SK-N-SH (cell line): ENCODE data around the gene OR4K5. TPM values are rescaled to one million over a fixed set of nuclear protein-coding genes. Genes with fewer than 3 reads are reported as not detected.

Source experiments
- CTCF ChIA-PET: fragments of 300-600, 350-600 bp; formaldehyde crosslinking; extraction: SDS; loops from one replicate; lab custom pipeline; 2021; lab: Yijun Ruan, JAX
- POLR2A ChIA-PET: fragments of 350-600 bp; sonication (Branson Sonifier 250); formaldehyde crosslinking; extraction: SDS; loops from one replicate; lab custom pipeline; 2020; ENCODE audit warnings: antibody characterized with exemption, inconsistent platforms; lab: Yijun Ruan, JAX
- DNase-seq: peaks from one replicate; pipeline ENCODE4 v3.0.0; 2012
- H2AFZ ChIP-seq: fragments of 200-600 bp; sonication (generic); 2 replicates; pipeline ENCODE4 v1.8.1; 2016; ENCODE audit warnings: antibody characterized with exemption, mild to moderate bottlenecking, low read depth
- H3F3A ChIP-seq: fragments of 200-600 bp; sonication (generic); replicated peaks from 2 replicates; pipeline ENCODE3; 2016; ENCODE audit warnings: antibody characterized with exemption, mild to moderate bottlenecking; ENCODE audit not compliant: insufficient read depth
- H3K27ac ChIP-seq, 2 experiments: fragments of 200-500 bp in 1 of 2; fragments of 200-600 bp in 1 of 2; sonication (Bioruptor generic) in 1 of 2; sonication (generic), shearing (Covaris generic) in 1 of 2; 2 replicates each; pipeline versions ENCODE4 v1.5.1 to v1.6.1; 2014 to 2016; ENCODE audit warnings: low read depth in 2 of 2, inconsistent platforms in 1 of 2, low read length in 1 of 2, mild to moderate bottlenecking in 1 of 2, mixed read lengths in 1 of 2
- H3K27me3 ChIP-seq: fragments of 200-600 bp; sonication (generic), shearing (Covaris generic); 2 replicates; pipeline ENCODE4 v1.6.1; 2016; ENCODE audit warnings: mixed run types; ENCODE audit not compliant: insufficient read depth
- H3K36me3 ChIP-seq, 2 experiments: fragments of 200-500 bp in 1 of 2; fragments of 200-600 bp in 1 of 2; sonication (Bioruptor generic) in 1 of 2; sonication (generic) in 1 of 2; replicated peaks in 1 of 2; 2 replicates each; pipeline versions ENCODE3 to v1.5.1; 2014 to 2016; ENCODE audit warnings: low read length in 1 of 2, mild to moderate bottlenecking in 1 of 2; ENCODE audit not compliant: insufficient read depth in 2 of 2, control insufficient read depth in 1 of 2
- H3K4me1 ChIP-seq, 2 experiments: fragments of 200-500 bp in 1 of 2; fragments of 200-600 bp in 1 of 2; sonication (Bioruptor generic) in 1 of 2; sonication (generic), shearing (Covaris generic) in 1 of 2; 2 replicates each; pipeline versions ENCODE4 v1.5.1 to v1.6.1; 2014 to 2016; ENCODE audit warnings: low read depth in 1 of 2, low read length in 1 of 2, mixed run types in 1 of 2; ENCODE audit not compliant: insufficient read depth in 2 of 2, control insufficient read depth in 1 of 2
- H3K4me2 ChIP-seq: fragments of 200-600 bp; sonication (generic), shearing (Covaris generic); 2 replicates; pipeline ENCODE4 v1.6.1; 2017; ENCODE audit warnings: mixed run types
- H3K4me3 ChIP-seq, 2 experiments: fragments of 200-500 bp in 1 of 2; fragments of 200-600 bp in 1 of 2; sonication (Bioruptor generic) in 1 of 2; sonication (generic), shearing (Covaris generic) in 1 of 2; 2 replicates each; pipeline versions ENCODE4 v1.5.1 to v1.8.1; 2014 to 2016; ENCODE audit warnings: low read depth in 2 of 2, inconsistent platforms in 1 of 2, low read length in 1 of 2, mild to moderate bottlenecking in 1 of 2, mixed read lengths in 1 of 2, moderate library complexity in 1 of 2
- H3K79me2 ChIP-seq: fragments of 200-600 bp; sonication (generic); 2 replicates; pipeline ENCODE4 v1.8.1; 2017; ENCODE audit warnings: mild to moderate bottlenecking; ENCODE audit not compliant: insufficient read depth
- H3K9ac ChIP-seq: fragments of 200-600 bp; sonication (generic); 2 replicates; pipeline ENCODE4 v1.6.1; 2017; ENCODE audit warnings: mixed run types
- H3K9me2 ChIP-seq: fragments of 200-600 bp; sonication (generic); 2 replicates; pipeline ENCODE4 v1.6.1; 2017; ENCODE audit warnings: mixed run types
- H3K9me3 ChIP-seq: fragments of 200-600 bp; sonication (generic); 2 replicates; pipeline ENCODE4 v1.6.1; 2017; ENCODE audit warnings: mixed run types, mild to moderate bottlenecking, moderate library complexity
- H4K20me1 ChIP-seq: fragments of 200-600 bp; sonication (generic); 2 replicates; pipeline ENCODE4 v1.6.1; 2017; ENCODE audit warnings: mild to moderate bottlenecking, mixed run types; ENCODE audit not compliant: insufficient read depth
- CHD2 ChIP-seq: fragments of 150-350 bp; IDR thresholded peaks from 2 replicates; pipeline ENCODE4 v1.6.1; 2018; ENCODE audit warnings: low read length; ENCODE audit not compliant: partially characterized antibody
- ELF1 ChIP-seq: IDR thresholded peaks from 2 replicates; pipeline ENCODE4 v1.4.0; 2012
- EP300 ChIP-seq, 2 experiments: IDR thresholded peaks; 2 replicates each; pipeline versions ENCODE4 v1.4.0 to v1.6.1; 2012; ENCODE audit warnings: borderline replicate concordance in 1 of 2, low read depth in 1 of 2, low read length in 1 of 2
- EZH2phosphoT487 ChIP-seq: fragments of 200-600 bp; sonication (generic); IDR thresholded peaks from 2 replicates; pipeline ENCODE4 v1.6.1; 2017; ENCODE audit warnings: low read depth, mixed run types, mild to moderate bottlenecking, antibody characterized with exemption, moderate library complexity, borderline replicate concordance
- FOSL2 ChIP-seq: IDR thresholded peaks from 2 replicates; pipeline ENCODE4 v1.4.0; 2012; ENCODE audit warnings: low read depth, mild to moderate bottlenecking, moderate library complexity, borderline replicate concordance
- FOXJ3 ChIP-seq: sonication (generic); formaldehyde crosslinking; IDR thresholded peaks from 2 replicates; pipeline ENCODE4 v1.5.1; 2020; ENCODE audit warnings: mild to moderate bottlenecking, missing genetic modification reagents
- FOXM1 ChIP-seq: IDR thresholded peaks from 2 replicates; pipeline ENCODE4 v1.4.0; 2012; ENCODE audit warnings: low read depth, mild to moderate bottlenecking
- GABPA ChIP-seq: IDR thresholded peaks from 2 replicates; pipeline ENCODE4 v1.4.0; 2012; ENCODE audit warnings: low read depth, mild to moderate bottlenecking
- GATA2 ChIP-seq: sonication (generic); formaldehyde crosslinking; IDR thresholded peaks from 2 replicates; pipeline ENCODE4 v1.5.0; 2020; ENCODE audit warnings: mild to moderate bottlenecking, missing genetic modification reagents
- MEF2A ChIP-seq: IDR thresholded peaks from 2 replicates; pipeline ENCODE4 v1.4.0; 2012; ENCODE audit warnings: low read depth, borderline replicate concordance
- MXI1 ChIP-seq: IDR thresholded peaks from 2 replicates; pipeline ENCODE4 v1.6.1; 2012; ENCODE audit warnings: mild to moderate bottlenecking, low read depth, low read length, improper control_type of control experiment
- NRF1 ChIP-seq: IDR thresholded peaks from 2 replicates; pipeline ENCODE4 v1.6.1; 2012; ENCODE audit warnings: low read depth, mild to moderate bottlenecking, low read length
- RAD21 ChIP-seq: IDR thresholded peaks from 2 replicates; pipeline ENCODE4 v1.6.1; 2012; ENCODE audit warnings: mild to moderate bottlenecking, low read length
- RXRA ChIP-seq: IDR thresholded peaks from 2 replicates; pipeline ENCODE4 v1.4.0; 2012; ENCODE audit warnings: low read depth, mild to moderate bottlenecking, borderline replicate concordance
- SMC3 ChIP-seq: IDR thresholded peaks from 2 replicates; pipeline ENCODE4 v1.6.1; 2012; ENCODE audit warnings: low read depth, low read length, improper control_type of control experiment
- TAF1 ChIP-seq: IDR thresholded peaks from 2 replicates; pipeline ENCODE4 v1.6.1; 2012; ENCODE audit warnings: low read depth, mild to moderate bottlenecking, low read length, moderate library complexity, borderline replicate concordance
- TEAD4 ChIP-seq: IDR thresholded peaks from 2 replicates; pipeline ENCODE4 v1.4.0; 2012; ENCODE audit warnings: mild to moderate bottlenecking, borderline replicate concordance; ENCODE audit not compliant: insufficient read depth
- USF2 ChIP-seq: fragments of 150-350 bp; IDR thresholded peaks from 2 replicates; pipeline ENCODE4 v1.6.1; 2017; ENCODE audit warnings: antibody characterized with exemption, low read length, low read depth, borderline replicate concordance
- polyA plus RNA-seq, 3 experiments: library from polyadenylated mRNA; depleted of rRNA; stranded (reverse); fragments of >200 nt; gene quantifications; 2 replicates each; pipeline ENCODE4 v1.2.3, GENCODE V29; 2012
- TF ChIP-seq, protein P1 (sequence below): IDR thresholded peaks from 2 replicates; pipeline ENCODE4 v1.6.1; 2012; ENCODE audit warnings: mild to moderate bottlenecking, low read depth, low read length, moderate library complexity
- TF ChIP-seq, protein P2 (sequence below): IDR thresholded peaks from 2 replicates; pipeline ENCODE4 v1.4.0; 2012; ENCODE audit warnings: low read depth

OR4K5 gene
- not detected in 2 replicates for polyA plus RNA-seq (2012; rRNA removed)
- not detected in 2 replicates for polyA plus RNA-seq (2012; cell fraction: cytosol; rRNA removed)
- polyA plus RNA-seq (2012; cell fraction: nucleus; rRNA removed), result not detected in 2 replicates

- H3K27ac ChIP-seq, result no peak within 1 kb of the TSS
- H3F3A ChIP-seq, result no peaks in the 10 kb centered on the region
- POLR2A ChIA-PET, result no interaction called here
- H3K4me2 ChIP-seq, result no peak within 1 kb of the TSS
- H3K4me3 ChIP-seq, result no peak within 1 kb of the TSS
- H4K20me1 ChIP-seq, result no peaks in the 10 kb centered on the region
- no peaks in the 10 kb centered on the region for H3K79me2 ChIP-seq
- no peak for TF ChIP-seq EP300 (IDR thresholded peaks at IDR 0.05; ENCODE audit: borderline replicate concordance in 1 of 2, low read depth in 1 of 2, low read length in 1 of 2)
- no peak for TF ChIP-seq FOXJ3 (CRISPR knock-in tag)
- no peak for TF ChIP-seq GABPA
- no peak for TF ChIP-seq EZH2phosphoT487
- TF ChIP-seq, protein P1, sequence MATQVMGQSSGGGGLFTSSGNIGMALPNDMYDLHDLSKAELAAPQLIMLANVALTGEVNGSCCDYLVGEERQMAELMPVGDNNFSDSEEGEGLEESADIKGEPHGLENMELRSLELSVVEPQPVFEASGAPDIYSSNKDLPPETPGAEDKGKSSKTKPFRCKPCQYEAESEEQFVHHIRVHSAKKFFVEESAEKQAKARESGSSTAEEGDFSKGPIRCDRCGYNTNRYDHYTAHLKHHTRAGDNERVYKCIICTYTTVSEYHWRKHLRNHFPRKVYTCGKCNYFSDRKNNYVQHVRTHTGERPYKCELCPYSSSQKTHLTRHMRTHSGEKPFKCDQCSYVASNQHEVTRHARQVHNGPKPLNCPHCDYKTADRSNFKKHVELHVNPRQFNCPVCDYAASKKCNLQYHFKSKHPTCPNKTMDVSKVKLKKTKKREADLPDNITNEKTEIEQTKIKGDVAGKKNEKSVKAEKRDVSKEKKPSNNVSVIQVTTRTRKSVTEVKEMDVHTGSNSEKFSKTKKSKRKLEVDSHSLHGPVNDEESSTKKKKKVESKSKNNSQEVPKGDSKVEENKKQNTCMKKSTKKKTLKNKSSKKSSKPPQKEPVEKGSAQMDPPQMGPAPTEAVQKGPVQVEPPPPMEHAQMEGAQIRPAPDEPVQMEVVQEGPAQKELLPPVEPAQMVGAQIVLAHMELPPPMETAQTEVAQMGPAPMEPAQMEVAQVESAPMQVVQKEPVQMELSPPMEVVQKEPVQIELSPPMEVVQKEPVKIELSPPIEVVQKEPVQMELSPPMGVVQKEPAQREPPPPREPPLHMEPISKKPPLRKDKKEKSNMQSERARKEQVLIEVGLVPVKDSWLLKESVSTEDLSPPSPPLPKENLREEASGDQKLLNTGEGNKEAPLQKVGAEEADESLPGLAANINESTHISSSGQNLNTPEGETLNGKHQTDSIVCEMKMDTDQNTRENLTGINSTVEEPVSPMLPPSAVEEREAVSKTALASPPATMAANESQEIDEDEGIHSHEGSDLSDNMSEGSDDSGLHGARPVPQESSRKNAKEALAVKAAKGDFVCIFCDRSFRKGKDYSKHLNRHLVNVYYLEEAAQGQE, result no peak
- TF ChIP-seq TEAD4, result no peak
- TF ChIP-seq NRF1, result no peak
- no peak for TF ChIP-seq TAF1
- no peak for TF ChIP-seq MEF2A
- TF ChIP-seq ELF1, result no peak
- no peak for TF ChIP-seq SMC3
- no peak for TF ChIP-seq RXRA
- TF ChIP-seq, protein P2, sequence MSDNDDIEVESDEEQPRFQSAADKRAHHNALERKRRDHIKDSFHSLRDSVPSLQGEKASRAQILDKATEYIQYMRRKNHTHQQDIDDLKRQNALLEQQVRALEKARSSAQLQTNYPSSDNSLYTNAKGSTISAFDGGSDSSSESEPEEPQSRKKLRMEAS, result no peak
- no peak for TF ChIP-seq RAD21
- TF ChIP-seq GATA2 (CRISPR knock-in tag), result no peak
- no peak for TF ChIP-seq FOSL2
- no peak for TF ChIP-seq CHD2
- TF ChIP-seq FOXM1, result no peak
- no peak for TF ChIP-seq MXI1
- TF ChIP-seq USF2, result no peak
- CTCF ChIA-PET, result no interaction called here
- no peaks in the 10 kb centered on the region for H3K36me3 ChIP-seq
- no peaks in the 10 kb centered on the region for H3K27me3 ChIP-seq
- H3K9ac ChIP-seq, result no peak within 1 kb of the TSS
- no peaks in the 10 kb centered on the region for H3K4me1 ChIP-seq
- no peaks in the 10 kb centered on the region for H3K9me3 ChIP-seq
- H2AFZ ChIP-seq, result no peak within 1 kb of the TSS
- no peak for DNase-seq
- no peaks in the 10 kb centered on the region for H3K9me2 ChIP-seq
Measured at GRCh38 chr14:19920021-19920657, at the start of gene OR4K5. OR4K5 (plus strand) TSS chr14:19920607; CDS start chr14:19920607, 0 bp downstream.
